A673 (cell line): ENCODE results near the gene TMTC3. TPM values are rescaled to one million over a fixed set of nuclear protein-coding genes. Genes with fewer than 3 reads are reported as not detected.
"Not testable (repeated sequence)": the region's sequence is repeated elsewhere in the genome, so short reads cannot be mapped to it uniquely, and the experiment has no call there.

Experiments
- BruUV-seq: library from RNA; stranded (reverse); fragments of 400-500 nt; replicated peaks from 2 replicates; lab custom pipeline; 2021; lab: Mats Ljungman, UMichigan
- CTCF ChIA-PET: fragments of 300-600 bp; sonication (Branson Sonifier 250); formaldehyde crosslinking; loops from one replicate; lab custom pipeline; 2022; ENCODE audit warnings: antibody characterized with exemption; lab: Charles Lee
- POLR2A ChIA-PET: fragments of 300-600 bp; sonication (Branson Sonifier 250); formaldehyde crosslinking; loops from one replicate; lab custom pipeline; 2022; ENCODE audit warnings: antibody characterized with exemption; ENCODE audit not compliant: low non-redundant PET; lab: Charles Lee
- DNase-seq: peaks from one replicate; pipeline ENCODE4 v3.0.0-alpha.2; 2015; ENCODE audit warnings: low spot score
- H3K27ac ChIP-seq: fragments of 200-600 bp; sonication (generic); 2 replicates; pipeline ENCODE4 v1.5.1; 2016; ENCODE audit warnings: mixed run types, low read depth, mild to moderate bottlenecking, mixed read lengths, antibody characterized with exemption, low read length; ENCODE audit not compliant: poor library complexity, severe bottlenecking
- H3K27me3 ChIP-seq: fragments of 200-600 bp; sonication (generic); replicated peaks from 2 replicates; pipeline ENCODE4 v1.6.1; 2017; ENCODE audit warnings: mixed run types, low read depth, mild to moderate bottlenecking, mixed read lengths, antibody characterized with exemption, low read length; ENCODE audit not compliant: insufficient read depth, poor library complexity
- H3K36me3 ChIP-seq: fragments of 200-600 bp; sonication (generic); 2 replicates; pipeline ENCODE4 v1.6.1; 2016; ENCODE audit warnings: mixed run types, mild to moderate bottlenecking, mixed read lengths, antibody characterized with exemption, low read length; ENCODE audit not compliant: insufficient read depth, poor library complexity, severe bottlenecking
- H3K4me1 ChIP-seq: fragments of 200-600 bp; sonication (generic); 2 replicates; pipeline ENCODE4 v1.6.1; 2017; ENCODE audit warnings: mixed run types, mild to moderate bottlenecking, mixed read lengths, antibody characterized with exemption, low read length; ENCODE audit not compliant: insufficient read depth, poor library complexity, severe bottlenecking
- H3K4me3 ChIP-seq: fragments of 200-600 bp; sonication (generic); 2 replicates; pipeline ENCODE4 v1.5.1; 2016; ENCODE audit warnings: low read depth, mixed run types, mild to moderate bottlenecking, mixed read lengths, low read length; ENCODE audit not compliant: poor library complexity, severe bottlenecking
- H3K9me3 ChIP-seq: fragments of 200-600 bp; sonication (generic); 2 replicates; pipeline ENCODE4 v1.6.1; 2016; ENCODE audit warnings: mixed run types, low read depth, mild to moderate bottlenecking, mixed read lengths, antibody characterized with exemption, low read length; ENCODE audit not compliant: poor library complexity, severe bottlenecking
- CTCF ChIP-seq: fragments of 300-800, 200-600 bp; sonication (generic); conservative IDR thresholded peaks from 2 replicates; pipeline ENCODE4 v1.5.1; 2017; ENCODE audit warnings: low read depth, mild to moderate bottlenecking, antibody characterized with exemption, low read length, moderate library complexity, mixed read lengths
- EZH2 ChIP-seq: fragments of 200-600 bp; sonication (generic); IDR thresholded peaks from 2 replicates; pipeline ENCODE4 v1.6.1; 2017; ENCODE audit warnings: borderline replicate concordance, low read depth, mild to moderate bottlenecking, mixed read lengths, antibody characterized with exemption, low read length; ENCODE audit not compliant: poor library complexity, severe bottlenecking
- intact Hi-C: fragments of 100-400 bp; cut with micrococcal nuclease; formaldehyde crosslinking; loops from one replicate; pipeline ENCODE4 v1.10.0; 2022; ENCODE audit not compliant: unreplicated experiment
- total RNA-seq: library from RNA; stranded (reverse); gene quantifications from 2 replicates; pipeline ENCODE4 v1.2.3, GENCODE V29; 2021

The TMTC3 gene
- total RNA-seq, 1 experiment from 2014 or later: 31.6 TPM

- CTCF ChIA-PET: no interaction called here
- H3K27ac ChIP-seq: no peak overlapping the region
- H3K9me3 ChIP-seq: no peaks in the 10 kb centered on the region
- H3K36me3 ChIP-seq: peaks cover 31% of the 10 kb centered on the region
- H3K4me1 ChIP-seq: no peaks in the 10 kb centered on the region
- H3K27me3 ChIP-seq: no peaks in the 10 kb centered on the region
- BruUV-seq: no TSS peak
- no peak overlapping the region for H3K4me3 ChIP-seq
- POLR2A ChIA-PET: no interaction called here
- intact Hi-C loops: no loop called here
- DNase-seq: no peak
- TF ChIP-seq EZH2: no peak
- TF ChIP-seq CTCF: no peak
Observed at GRCh38 chr12:88132392-88132791, 9.7 kb upstream of the TMTC3 start.

GRCh38 chr12:88133181-88133580 is 8.9 kb upstream of the TMTC3 start:
- peaks cover 25% of the 10 kb centered on the region for H3K36me3 ChIP-seq
- H3K27ac ChIP-seq, H3K4me3 ChIP-seq, BruUV-seq, H3K27me3 ChIP-seq, CTCF ChIA-PET, DNase-seq, POLR2A ChIA-PET, H3K4me1 ChIP-seq, intact Hi-C loops, H3K9me3 ChIP-seq: not testable (repeated sequence)

- H3K36me3 ChIP-seq, H3K9me3 ChIP-seq, H3K4me3 ChIP-seq, H3K27ac ChIP-seq, H3K27me3 ChIP-seq, DNase-seq, BruUV-seq, CTCF ChIA-PET, H3K4me1 ChIP-seq, POLR2A ChIA-PET: not testable (repeated sequence)
- intact Hi-C loops: loop anchor here (5.0 kb wide), 1 partner anchor 1388 kb away; the partner anchor contains the start of gene POC1B
Observed at GRCh38 chr12:88139711-88140110, 2.4 kb upstream of the TMTC3 start.

- CTCF ChIA-PET: no interaction called here
Observed at GRCh38 chr12:88141425-88141773, 708 bp upstream of the TMTC3 start.

More at GRCh38 chr12:88141425-88141773, 708 bp upstream of the TMTC3 start:
- H3K9me3 ChIP-seq: no peaks in the 10 kb centered on the region
- TSS peak; percentile 72 for BruUV-seq
- H3K36me3 ChIP-seq: peaks cover 6% of the 10 kb centered on the region
- H3K4me1 ChIP-seq: peaks cover 22% of the 10 kb centered on the region
- no peak for DNase-seq
- H3K27ac ChIP-seq: peak overlapping the region; percentile 71
- no peak for TF ChIP-seq CTCF
- TF ChIP-seq EZH2: no peak
- intact Hi-C loops: loop anchor here (5.0 kb wide), 1 partner anchor 1386 kb away; the partner anchor contains the start of gene POC1B
- no peaks in the 10 kb centered on the region for H3K27me3 ChIP-seq
- POLR2A ChIA-PET: no interaction called here
- peak overlapping the region; percentile 79 for H3K4me3 ChIP-seq
